Measurements from ENCODE around the gene ABHD17C.

GRCh38 chr15:80776420-80777045 is 81.4 kb downstream of the ABHD17C start:
- TF ChIP-seq POLR2AphosphoS5 (IDR thresholded peaks at IDR 0.05; ENCODE audit: borderline replicate concordance, low read depth, low read length) (no peak), EZH2 (IDR thresholded peaks at IDR 0.05) (no peak), FOXP2 (optimal IDR thresholded peaks at IDR 0.05; ENCODE audit: control extremely low read depth, extremely low read length, insufficient read depth) (no peak)

All from SK-N-MC (cell line).